Type B pancreatic cell (in vitro differentiated cells): ENCODE results near the gene CBX7. TPM values are rescaled to one million over a fixed set of nuclear protein-coding genes. Genes with fewer than 3 reads are reported as not detected.

Source experiments
- DNase-seq: peaks from one replicate; pipeline ENCODE4 v3.0.0; 2021; ENCODE audit warnings: mixed read lengths; ENCODE audit not compliant: unreplicated experiment; ENCODE audit errors: extremely low spot score
- H3K27ac Mint-ChIP-seq: 2 replicates; pipeline ENCODE4 v1.8.0; 2021; ENCODE audit warnings: mild to moderate bottlenecking, mixed read lengths
- H3K27me3 Mint-ChIP-seq: 2 replicates; pipeline ENCODE4 v1.8.0; 2021; ENCODE audit warnings: mixed read lengths
- H3K36me3 Mint-ChIP-seq: 2 replicates; pipeline ENCODE4 v1.8.0; 2021; ENCODE audit warnings: mixed read lengths
- H3K4me1 Mint-ChIP-seq: one replicate; pipeline ENCODE4 v1.8.0; 2021; ENCODE audit warnings: mixed read lengths; ENCODE audit not compliant: unreplicated experiment
- H3K4me3 Mint-ChIP-seq: 2 replicates; pipeline ENCODE4 v1.8.0; 2021; ENCODE audit warnings: mild to moderate bottlenecking, mixed read lengths
- H3K9me3 Mint-ChIP-seq: 2 replicates; pipeline ENCODE4 v1.8.0; 2021; ENCODE audit warnings: mixed read lengths
- CTCF ChIP-seq: fragments of 200-600 bp; sonication (generic); conservative IDR thresholded peaks from 2 replicates; pipeline ENCODE4 v1.5.0; 2021; ENCODE audit warnings: antibody characterized with exemption, mild to moderate bottlenecking
- total RNA-seq: library from RNA; stranded (reverse); gene quantifications from 2 replicates; pipeline ENCODE4 v1.2.1, GENCODE V29; 2021; ENCODE audit warnings: low replicate concordance

The CBX7 gene
- total RNA-seq, 1 donor from 2014 or later: 4.8 TPM

- DNase-seq: no peak
- Mint-ChIP-seq H3K4me3 (peak overlapping the region; percentile 79), H3K9me3 (no peaks in the 10 kb centered on the region), H3K27ac (peak overlapping the region; percentile 49), H3K4me1 (peaks cover 10% of the 10 kb centered on the region), H3K36me3 (no peaks in the 10 kb centered on the region), H3K27me3 (peaks cover 25% of the 10 kb centered on the region)
- TF ChIP-seq CTCF: no peak
These were observed 1.6 kb downstream of the CBX7 start for GRCh38 chr22:39150848-39151215.

- H3K4me3 Mint-ChIP-seq: peak overlapping the region; percentile 79
- DNase-seq: no peak
- no peaks in the 10 kb centered on the region for H3K9me3 Mint-ChIP-seq
- peaks cover 19% of the 10 kb centered on the region for H3K27me3 Mint-ChIP-seq
- no peak for TF ChIP-seq CTCF
- peaks cover 10% of the 10 kb centered on the region for H3K4me1 Mint-ChIP-seq
- H3K27ac Mint-ChIP-seq: peak overlapping the region; percentile 49
- H3K36me3 Mint-ChIP-seq: no peaks in the 10 kb centered on the region
These were observed 2.3 kb downstream of the CBX7 start for GRCh38 chr22:39149915-39150847.

- peaks cover 10% of the 10 kb centered on the region for H3K4me1 Mint-ChIP-seq
- DNase-seq: no peak
- no peaks in the 10 kb centered on the region for H3K36me3 Mint-ChIP-seq
- no peak for TF ChIP-seq CTCF
- H3K27me3 Mint-ChIP-seq: peaks cover 15% of the 10 kb centered on the region
- no peak overlapping the region for H3K27ac Mint-ChIP-seq
- no peak overlapping the region for H3K4me3 Mint-ChIP-seq
- no peaks in the 10 kb centered on the region for H3K9me3 Mint-ChIP-seq
These were observed 3.5 kb downstream of the CBX7 start for GRCh38 chr22:39148727-39149535.

GRCh38 chr22:39148026-39148726, 4.3 kb downstream of the CBX7 start:
- Mint-ChIP-seq H3K27me3 (peaks cover 12% of the 10 kb centered on the region), H3K36me3 (no peaks in the 10 kb centered on the region), H3K27ac (no peak overlapping the region), H3K9me3 (no peaks in the 10 kb centered on the region), H3K4me3 (peak overlapping the region; percentile 39), H3K4me1 (peaks cover 6% of the 10 kb centered on the region)
- TF ChIP-seq CTCF: no peak
- DNase-seq: no peak

GRCh38 chr22:39147335-39148025, 5.0 kb downstream of the CBX7 start:
- TF ChIP-seq CTCF: no peak
- Mint-ChIP-seq H3K4me1 (peaks cover 6% of the 10 kb centered on the region), H3K27me3 (peaks cover 12% of the 10 kb centered on the region), H3K4me3 (peak overlapping the region; percentile 39), H3K9me3 (no peaks in the 10 kb centered on the region), H3K36me3 (no peaks in the 10 kb centered on the region), H3K27ac (no peak overlapping the region)
- DNase-seq: no peak
